Activated CD8-positive, alpha-beta memory T cell treated with anti-CD3 and anti-CD28 coated beads, Interleukin-2, amount 50 U/mL, for 24 hours (primary cell): Measurements from ENCODE around the gene CYP2A13.
"Not testable (repeated sequence)": the region's sequence is repeated elsewhere in the genome, so short reads cannot be mapped to it uniquely, and the experiment has no call there.

Experiments
- DNase-seq: peaks from one replicate; pipeline ENCODE4 v3.0.0-alpha.2; 2020; ENCODE audit errors: extremely low read depth

CYP2A13 gene

DNA sequence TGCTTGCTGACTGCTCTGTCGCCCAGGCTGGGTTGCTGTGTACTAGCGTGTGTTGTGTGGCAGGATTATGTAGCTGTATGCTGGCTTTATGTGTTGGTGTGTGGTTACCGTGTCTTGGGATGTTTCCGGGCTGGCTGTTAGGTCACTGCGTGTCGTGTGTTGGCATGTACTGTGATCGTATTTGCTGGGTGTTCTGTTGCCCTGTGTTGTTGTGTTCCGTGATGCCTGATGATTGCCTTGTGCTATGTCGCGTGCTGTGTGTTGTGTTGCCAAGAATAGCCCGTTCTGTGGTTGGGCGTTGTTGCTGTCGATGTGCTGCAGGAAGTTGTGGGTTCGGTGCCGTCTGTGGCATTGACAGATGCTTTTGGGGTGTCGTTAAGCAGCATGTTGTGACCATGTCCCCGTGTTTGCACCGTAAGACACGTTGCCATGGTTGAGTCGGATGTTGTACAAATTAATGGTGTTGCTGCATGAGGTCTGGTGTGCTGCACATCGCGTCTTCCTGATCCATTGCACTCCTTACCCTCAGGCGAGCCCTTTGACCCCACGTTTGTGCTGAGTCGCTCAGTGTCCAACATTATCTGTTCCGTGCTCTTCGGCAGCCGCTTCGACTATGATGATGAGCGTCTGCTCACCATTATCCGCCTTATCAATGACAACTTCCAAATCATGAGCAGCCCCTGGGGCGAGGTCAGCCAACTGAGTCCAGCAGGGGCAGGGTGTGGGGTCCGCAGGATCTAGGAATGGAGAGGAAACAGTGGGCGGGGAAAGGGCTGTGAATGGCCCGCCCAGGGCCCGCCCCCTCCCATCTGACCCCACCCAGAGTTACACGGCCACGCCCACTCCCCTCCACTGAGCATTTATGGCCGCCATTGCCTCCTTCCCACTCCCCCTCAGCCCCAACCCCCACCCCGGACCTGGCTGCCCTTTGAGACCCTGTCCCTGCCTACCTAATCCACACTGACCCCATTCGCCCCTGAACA lies 33.0 kb downstream of the CYP2A13 start:
- DNase-seq, result not testable (repeated sequence)

DNA sequence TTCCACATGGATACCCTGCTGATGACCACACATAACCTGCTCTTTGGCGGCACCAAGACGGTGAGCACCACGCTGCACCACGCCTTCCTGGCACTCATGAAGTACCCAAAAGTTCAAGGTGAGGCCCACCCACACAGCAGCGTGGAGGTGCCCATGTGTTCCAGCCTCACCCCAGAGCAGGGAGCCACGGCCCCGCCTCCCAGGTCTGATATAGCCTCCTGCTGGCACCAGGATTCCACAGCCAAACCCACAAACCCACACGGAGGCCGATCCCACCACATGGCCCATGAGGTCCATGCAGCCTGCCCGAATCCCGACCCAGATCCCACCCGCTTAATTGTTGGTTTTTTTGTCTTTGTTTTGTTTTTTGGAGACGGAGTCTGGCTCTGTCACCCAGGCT lies 34.6 kb downstream of the CYP2A13 start:
- DNase-seq, result not testable (repeated sequence)

DNA sequence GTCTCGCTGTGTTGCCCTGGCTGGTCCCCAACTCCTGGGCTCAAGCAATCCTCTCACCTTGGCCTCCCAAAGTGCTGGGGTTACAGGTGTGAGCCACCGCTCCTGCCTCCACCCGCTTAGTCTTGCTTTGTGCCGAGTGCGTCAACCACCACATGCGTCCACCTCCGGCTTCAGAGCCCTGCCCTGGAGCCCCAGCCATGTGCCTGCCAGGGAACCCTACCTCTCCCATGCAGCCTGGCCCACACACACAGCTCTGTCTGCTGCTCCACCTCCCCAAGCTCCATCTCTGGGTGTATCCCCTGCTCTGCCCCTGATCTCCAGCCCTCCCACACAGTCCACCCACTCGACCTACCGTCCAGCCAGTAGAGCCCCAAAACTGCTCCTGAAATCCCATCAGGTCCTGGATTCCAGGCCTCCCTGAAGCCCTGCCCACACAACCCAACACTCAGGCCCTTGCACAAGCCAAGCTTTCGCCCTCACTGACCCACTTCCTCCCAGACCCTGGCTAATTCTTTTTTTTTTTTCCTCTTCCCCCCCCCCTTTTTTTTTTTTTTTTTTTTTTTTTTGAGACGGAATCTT lies 35.6 kb downstream of the CYP2A13 start:
- no peak for DNase-seq

DNA sequence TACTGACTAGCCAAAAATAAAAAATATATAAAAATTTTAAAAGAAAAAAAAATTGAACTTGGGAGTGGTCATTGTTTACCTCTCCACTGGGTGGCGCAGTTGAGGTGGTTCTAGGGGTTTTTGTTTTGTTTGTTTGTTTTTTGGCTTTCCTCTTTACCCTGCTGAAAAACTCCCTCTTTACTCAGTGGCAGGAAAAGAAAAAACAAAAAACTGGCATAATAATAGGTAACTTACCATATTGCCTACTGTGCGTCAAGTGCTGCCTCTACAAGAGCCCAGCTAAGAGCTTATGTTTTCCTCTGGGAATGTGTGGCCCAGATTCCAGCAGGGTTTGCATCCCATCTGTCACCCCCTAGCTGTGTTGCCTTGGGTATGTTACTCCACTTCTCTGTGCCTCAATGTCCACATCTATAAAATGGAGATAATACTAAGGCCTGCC lies 38.5 kb downstream of the CYP2A13 start:
- DNase-seq, result not testable (repeated sequence)

DNA sequence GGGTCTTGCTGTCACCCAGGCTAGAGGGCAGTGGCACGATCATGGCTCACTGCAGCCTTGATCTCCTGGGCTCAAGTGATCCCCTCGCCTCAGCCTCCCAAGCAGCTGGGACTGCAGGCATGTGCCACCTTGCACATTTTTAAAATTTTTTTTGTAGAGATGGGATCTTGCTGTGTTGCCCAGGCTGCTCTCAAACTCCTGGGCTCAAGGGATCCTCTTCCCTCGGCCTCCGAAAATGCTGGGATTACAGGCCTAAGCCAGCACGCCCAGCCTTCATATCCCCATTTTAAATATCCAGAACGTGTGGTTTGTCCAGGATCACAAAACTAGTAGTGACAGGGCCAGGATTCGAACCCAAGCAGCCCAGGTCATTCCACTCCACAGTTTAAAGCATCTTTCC lies 39.1 kb downstream of the CYP2A13 start:
- not testable (repeated sequence) for DNase-seq

DNA sequence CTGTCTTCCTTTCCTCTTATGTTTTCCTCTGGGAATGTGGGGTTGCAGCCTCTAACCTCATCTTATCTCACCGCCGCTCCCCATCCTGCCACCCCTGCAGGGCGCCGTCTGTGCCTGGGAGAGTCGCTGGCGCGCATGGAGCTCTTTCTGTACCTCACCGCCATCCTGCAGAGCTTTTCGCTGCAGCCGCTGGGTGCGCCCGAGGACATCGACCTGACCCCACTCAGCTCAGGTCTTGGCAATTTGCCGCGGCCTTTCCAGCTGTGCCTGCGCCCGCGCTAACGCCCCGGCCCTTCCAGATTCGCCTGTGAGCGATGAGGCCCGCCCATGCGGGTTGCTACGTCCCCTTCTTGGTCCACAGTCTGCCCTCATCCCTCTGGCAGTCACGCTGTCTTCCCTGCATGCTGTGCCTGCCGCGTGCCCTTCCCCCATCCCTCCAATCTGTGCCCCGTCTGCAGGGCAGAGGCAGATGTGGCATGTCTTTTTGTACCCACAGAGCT lies 39.6 kb downstream of the CYP2A13 start:
- peak; percentile 63 for DNase-seq

DNA sequence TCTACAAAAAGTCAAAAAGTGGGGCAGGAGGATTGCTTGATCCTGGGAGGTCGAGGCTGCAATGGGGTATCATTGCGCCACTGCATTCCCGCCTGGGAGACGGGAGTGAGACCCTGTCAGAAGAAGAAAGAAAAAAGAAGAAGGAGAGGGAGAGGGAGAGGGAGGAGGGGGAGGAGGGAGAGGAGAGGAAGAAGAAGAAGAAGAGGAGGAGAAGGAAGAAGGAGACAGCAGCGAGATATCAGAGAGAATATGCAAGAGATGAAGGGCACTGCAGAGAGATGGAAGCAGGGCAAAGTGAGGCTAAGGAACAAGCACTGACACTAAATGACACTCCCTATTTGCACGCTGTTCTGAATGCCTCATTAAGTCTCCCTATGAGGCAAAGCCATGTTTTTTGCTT lies 40.4 kb downstream of the CYP2A13 start:
- DNase-seq, result no peak

DNA sequence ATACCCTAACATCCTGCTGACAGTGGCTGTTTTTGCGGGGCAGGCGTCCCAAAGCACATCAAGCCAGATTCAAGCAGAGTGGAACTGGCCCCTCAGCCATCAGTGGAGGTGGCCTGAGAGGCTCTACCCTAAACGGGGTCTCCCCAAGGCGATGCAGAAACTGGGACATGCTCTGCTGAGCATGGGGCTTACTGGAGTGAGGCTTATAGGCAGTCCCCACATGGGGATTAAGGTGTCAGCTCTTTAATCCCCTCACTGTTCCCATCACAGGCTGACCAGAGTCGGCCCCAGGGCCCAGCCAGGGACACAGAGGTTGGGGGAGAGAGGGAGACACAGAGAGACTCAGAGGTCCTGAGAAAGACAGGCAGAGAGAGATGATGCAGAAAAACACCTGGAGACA lies 42.9 kb downstream of the CYP2A13 start:
- no peak for DNase-seq

DNA sequence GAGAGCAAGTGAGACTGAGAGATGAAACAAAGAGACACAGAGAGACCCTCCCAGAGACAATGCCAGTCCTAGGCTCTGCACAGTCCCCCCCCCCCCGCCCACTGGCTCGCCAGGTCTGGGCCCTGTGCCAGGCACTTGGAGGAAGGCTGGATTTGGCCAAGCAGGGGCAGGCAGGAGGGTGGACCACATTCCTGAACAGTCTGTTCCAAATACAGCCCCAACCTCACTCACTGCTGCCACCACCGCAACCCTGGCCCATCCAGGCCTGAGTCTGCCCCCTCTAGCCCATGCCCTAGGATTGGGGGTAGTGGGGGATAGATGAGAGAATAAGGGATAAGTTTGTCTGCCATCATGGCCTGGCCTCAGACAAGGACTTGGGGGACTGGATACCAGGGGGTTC lies 45.0 kb downstream of the CYP2A13 start:
- DNase-seq, result no peak

DNA sequence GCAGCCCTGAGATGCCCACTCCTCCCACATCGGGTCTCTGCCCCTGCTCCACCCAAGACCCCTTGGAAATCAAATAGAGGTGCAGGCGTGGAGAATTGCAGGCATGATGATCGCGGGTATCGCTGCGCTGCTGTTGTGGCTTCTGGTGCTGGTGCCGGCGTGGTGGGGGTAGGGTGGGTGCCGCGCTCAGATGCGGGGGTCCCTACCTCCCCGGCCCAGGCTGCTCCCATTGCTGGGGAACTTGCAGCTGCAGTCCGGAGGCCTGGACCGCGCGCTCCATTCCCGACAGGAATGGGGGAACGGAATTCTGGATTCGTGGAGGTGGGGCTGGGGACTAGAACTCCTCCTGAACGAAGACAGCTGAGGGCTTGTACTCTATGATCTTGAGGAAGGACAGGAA lies 46.4 kb downstream of the CYP2A13 start:
- no peak for DNase-seq

DNA sequence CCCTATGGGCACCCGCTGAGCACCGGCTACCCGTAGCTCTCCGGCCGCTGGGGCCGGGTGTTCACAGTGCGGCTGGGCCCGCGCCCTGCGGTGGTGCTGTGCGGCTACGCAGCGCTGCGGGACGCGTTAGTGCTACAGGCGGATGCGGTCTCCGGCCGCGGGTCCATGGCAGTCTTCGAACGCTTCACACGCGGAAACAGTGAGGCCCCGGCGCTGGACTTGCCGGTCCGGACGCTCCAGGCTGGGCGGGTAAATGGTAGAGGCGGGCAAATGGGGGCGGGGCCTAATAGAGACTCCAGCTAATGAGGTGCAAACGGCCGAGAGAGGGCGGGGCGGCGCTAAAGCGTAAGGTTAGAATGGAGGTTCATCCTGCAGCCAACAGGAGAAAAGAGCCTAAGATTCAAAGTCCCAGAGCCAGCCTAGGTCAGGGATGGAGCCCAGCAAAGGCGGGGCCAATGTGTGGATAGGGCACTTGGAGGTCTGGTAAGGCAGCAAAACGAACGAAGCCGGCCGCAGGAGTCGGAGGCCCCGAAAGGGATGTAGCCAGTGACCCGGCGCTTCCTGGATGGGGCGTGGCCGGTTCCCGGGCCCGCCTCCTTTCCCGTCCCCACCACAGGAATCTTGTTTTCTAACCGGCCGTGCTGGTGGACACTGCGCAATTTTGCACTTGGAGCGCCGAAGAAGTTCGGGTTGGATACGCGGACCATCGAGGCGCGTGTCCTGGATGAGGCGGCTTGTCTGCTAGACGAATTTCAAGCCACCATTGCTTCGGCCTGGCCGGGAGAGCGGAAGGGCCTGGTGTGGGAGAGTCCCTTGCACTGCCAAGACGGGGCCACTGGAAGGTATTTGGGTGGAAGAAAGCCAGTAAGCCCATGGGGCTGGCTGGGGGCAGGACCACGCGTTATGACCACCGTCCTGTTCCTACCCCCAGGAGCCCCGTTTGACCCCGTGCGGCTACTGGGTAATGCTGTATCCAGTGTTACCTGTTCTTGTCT lies 47.4 kb downstream of the CYP2A13 start:
- not testable (repeated sequence) for DNase-seq

DNA sequence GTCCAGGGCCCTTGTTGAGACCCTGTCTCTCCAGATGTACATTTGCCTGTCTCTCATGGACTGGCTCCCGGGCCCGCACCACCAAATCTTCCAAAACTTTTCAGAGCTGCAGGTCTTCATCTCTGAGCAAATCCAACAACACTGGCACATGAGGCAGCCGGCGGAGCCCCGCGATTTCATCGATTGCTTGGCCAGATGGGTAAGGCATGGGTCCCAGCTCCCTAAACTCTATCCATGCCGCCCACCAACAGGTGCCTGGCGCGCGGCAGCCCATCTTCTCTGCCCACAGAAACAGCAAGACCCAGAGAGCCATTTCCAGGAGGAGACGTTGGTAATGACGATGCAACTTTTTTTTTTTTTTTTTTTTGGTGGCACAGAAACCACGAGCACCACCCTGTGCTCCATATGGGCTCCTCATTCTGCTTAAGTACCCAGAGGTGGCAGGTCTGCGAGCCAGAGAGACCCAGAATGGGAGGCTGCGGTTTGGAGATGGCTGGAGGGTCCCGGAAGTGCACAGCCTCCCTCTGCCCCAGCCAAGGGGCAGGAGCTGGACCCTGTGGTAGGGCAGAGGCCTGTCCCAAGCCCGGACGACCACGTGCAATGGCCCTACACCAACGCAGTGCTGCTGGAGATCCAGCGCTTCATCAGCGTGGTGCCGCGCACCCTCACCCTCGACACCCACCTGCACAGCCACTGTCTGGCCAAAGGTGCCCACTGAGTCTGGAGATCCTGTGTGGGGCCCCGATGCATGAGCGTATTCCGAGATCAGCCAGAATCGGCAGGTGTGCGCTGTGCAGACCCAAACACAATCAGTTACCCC lies 48.6 kb downstream of the CYP2A13 start:
- no peak for DNase-seq

DNA sequence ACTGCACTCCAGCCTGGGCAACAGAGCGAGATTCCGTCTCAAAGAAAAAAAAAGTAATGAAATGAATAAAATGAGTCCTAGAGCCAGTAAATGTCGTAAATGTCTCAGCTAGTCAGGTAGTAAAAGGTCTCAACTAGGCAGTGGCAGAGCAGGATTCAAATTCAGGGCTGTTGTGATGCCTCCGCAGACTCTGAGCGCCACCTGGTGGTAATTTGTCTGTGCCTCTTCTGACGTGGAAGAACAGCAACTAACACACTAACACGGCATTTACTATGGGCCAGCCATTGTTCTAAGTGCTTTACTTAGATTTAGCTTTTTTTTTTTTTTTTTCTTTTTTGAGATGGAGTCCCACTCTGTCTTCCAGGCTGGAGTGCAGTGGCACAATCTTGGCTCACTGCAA lies 56.2 kb downstream of the CYP2A13 start:
- peak; percentile 70 for DNase-seq
